ENCODE data around the gene TSPAN2.

DNA sequence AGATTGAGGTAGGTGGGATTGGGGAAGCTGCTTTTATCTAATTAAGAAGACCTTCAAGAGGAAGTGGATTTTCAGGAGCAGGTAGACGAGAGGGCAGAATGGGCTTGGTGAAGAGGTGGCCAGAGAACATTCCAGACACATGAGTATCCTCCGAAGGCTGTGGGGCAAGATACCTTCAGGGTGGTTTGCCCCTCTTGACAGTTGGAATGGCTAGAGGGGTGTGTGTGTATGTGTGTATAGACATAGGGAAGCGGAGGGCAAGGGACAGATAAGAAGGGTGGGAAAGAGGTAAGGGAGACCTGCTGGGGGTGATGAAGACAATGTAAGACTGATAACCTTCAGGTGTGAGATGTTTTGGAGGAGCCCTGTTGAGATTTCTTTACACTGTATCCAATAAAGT lies 46.8 kb upstream of the TSPAN2 start:
- no peak for TF ChIP-seq ZFP30 (CRISPR knock-in tag; IDR thresholded peaks at IDR 0.05)
- TF ChIP-seq RARB (CRISPR knock-in tag; IDR thresholded peaks at IDR 0.05), result no peak
- TF ChIP-seq, protein P1, sequence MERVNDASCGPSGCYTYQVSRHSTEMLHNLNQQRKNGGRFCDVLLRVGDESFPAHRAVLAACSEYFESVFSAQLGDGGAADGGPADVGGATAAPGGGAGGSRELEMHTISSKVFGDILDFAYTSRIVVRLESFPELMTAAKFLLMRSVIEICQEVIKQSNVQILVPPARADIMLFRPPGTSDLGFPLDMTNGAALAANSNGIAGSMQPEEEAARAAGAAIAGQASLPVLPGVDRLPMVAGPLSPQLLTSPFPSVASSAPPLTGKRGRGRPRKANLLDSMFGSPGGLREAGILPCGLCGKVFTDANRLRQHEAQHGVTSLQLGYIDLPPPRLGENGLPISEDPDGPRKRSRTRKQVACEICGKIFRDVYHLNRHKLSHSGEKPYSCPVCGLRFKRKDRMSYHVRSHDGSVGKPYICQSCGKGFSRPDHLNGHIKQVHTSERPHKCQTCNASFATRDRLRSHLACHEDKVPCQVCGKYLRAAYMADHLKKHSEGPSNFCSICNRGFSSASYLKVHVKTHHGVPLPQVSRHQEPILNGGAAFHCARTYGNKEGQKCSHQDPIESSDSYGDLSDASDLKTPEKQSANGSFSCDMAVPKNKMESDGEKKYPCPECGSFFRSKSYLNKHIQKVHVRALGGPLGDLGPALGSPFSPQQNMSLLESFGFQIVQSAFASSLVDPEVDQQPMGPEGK (CRISPR knock-in tag; IDR thresholded peaks at IDR 0.05; ENCODE audit: borderline replicate concordance), result no peak
- TF ChIP-seq ZNF70 (CRISPR knock-in tag; IDR thresholded peaks at IDR 0.05), result no peak
- TF ChIP-seq ARNTL (CRISPR knock-in tag; IDR thresholded peaks at IDR 0.05; ENCODE audit: borderline replicate concordance, low read depth), result no peak
- no peak for TF ChIP-seq SNAI2 (CRISPR knock-in tag; IDR thresholded peaks at IDR 0.05)
- TF ChIP-seq ZFP3 (CRISPR knock-in tag; IDR thresholded peaks at IDR 0.05), result no peak
- TF ChIP-seq PPARA (CRISPR knock-in tag; IDR thresholded peaks at IDR 0.05; ENCODE audit: borderline replicate concordance), result no peak
- no peak for TF ChIP-seq BACH2 (CRISPR knock-in tag; IDR thresholded peaks at IDR 0.05; ENCODE audit: borderline replicate concordance)
